COLO668 (cell line): ENCODE measurements around the gene SELENOF.
"Not testable (repeated sequence)": the region's sequence is repeated elsewhere in the genome, so short reads cannot be mapped to it uniquely, and the experiment has no call there.

ENCODE experiments used
- DNase-seq: peaks from one replicate; lab custom pipeline; 2025; ENCODE audit not compliant: unreplicated experiment; lab: John Stamatoyannopoulos, UW

The SELENOF gene

DNA sequence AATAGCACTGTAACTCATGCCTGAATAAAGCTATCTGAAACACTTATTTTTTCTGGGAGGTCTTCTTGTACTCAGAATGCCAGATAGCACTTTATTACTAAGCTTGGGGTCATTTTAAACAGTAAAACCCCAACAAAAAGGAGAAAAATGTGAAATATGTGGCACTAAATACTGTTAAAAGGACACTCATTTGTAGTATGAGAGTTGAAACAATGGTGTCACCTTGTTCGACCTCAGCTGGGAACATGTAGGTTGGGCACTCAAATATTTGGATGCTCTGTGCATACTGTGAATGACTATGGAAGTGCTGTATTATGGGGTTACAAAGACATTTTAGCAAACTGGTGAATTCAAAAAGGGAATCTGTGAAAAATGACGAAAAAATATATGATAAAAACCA lies 53.9 kb downstream of the SELENOF start:
- DNase-seq, result no peak

DNA sequence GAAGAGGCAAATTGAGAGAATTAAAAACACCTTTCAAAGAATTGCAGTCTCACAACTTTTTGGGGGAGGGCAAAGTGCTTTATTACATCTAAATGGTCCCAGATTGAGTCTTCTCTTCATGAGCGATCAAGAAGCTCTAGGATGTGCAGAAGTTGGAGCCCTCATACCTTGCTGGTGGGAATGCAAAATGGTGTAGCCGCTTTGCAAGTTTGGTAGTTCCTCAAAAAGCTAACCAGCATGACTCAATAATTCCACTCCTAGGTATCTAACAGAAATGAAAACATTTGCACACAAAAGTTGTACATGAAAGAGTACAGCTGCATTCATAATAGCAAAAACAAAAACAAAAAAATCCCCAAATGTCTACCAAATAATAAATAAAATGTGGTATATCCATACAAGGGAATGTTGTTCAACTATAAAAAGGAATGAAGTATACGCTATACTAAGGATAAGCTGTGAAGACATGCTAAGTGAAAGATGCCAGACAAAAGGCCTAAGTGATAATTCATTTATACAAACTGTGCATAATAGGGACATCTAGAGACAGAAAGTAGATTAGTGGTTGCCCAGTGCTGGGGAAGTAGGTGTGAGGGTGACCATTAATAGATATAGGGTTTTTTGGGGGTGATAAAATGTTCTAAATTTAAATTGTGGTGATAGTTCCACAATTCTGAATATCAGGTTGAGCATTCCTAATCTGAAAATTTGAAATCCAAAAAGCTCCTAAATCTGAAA lies 55.2 kb downstream of the SELENOF start:
- DNase-seq, result no peak

DNA sequence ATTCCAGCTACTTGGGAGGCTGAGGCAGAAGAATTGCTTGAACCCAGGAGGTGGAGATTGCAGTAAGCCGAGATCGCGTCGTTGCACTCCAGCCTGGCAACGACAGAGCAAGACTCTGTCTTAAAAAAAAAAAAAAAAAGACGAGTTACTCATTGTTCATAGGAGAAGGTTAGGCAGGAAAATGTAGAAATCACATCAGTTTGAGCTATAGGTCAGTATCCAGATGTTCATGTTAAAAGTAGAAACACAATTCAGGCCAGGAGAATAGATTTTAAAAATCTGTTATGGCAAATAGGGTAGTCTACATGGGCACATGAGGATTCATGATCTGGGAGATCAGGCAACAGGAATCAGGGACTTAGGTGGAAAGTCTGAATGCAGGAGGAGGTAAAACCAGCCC lies 57.7 kb downstream of the SELENOF start:
- DNase-seq, result no peak

DNA sequence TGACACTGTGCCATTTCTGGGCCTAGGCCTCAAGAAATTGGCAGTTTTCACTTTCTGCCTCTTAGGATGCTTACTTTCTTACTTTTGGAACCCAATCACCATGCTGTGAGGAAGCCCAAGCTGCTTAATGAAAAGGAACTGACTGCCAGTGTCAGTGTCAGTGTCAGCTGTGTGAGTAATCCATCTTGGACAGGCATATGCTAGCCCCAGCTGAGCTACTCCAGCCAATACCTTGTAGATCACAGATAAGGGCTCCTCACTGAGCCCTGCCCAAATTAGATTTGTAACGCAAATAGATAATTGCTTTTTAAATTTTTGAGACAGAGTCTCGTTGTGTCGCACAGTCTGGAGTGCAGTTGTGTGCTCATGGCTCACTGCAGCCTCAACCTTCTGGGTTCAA lies 59.6 kb downstream of the SELENOF start:
- DNase-seq, result no peak

DNA sequence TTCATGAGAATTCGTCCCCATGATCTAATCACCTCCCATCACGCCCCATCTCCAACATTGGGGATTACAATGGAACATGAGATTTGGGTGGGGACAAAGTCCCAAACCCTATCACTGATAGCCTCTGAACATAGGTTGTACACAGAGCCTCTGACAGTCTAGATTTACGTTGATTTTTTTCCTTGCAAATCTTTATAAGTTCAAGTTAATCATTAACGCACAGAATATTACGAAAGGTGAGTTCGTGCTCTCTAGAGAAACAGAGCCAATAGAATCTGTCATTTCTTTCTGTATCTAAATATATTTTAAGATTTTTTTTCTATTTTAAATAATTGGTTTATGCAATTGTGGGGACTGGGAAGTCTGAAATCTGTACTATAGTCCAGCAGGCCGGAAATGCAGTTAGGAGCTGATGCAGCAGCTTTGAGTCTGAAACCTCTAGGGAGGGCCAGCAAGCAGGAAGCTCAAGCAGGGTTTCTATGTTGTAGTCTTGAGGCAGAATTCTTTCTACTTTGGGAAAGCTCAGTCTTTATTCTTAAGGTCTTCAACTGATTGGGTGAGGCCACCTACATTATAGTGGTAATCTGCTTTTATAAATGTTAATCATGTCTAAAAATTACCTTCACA lies 61.0 kb downstream of the SELENOF start:
- DNase-seq, result no peak

DNA sequence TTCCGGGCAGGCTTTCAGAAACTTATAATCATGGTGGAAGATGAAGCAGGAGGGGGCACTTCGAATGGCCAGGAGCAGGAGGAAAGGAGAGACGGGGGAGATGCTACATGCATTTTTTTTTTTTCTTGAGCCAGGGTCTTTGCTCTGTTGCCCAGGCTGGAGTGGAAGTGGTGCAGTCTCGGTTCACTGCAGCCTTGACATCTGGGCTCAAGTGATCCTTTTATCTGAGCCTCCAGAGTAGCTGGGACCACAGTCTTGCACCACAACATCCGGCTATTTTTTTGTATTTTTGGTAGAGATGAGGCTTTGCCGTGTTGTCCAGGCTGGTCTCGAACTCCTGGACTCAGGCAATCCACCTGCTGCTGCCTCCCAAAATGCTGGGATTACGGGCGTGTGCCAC lies 61.6 kb downstream of the SELENOF start:
- DNase-seq, result no peak

DNA sequence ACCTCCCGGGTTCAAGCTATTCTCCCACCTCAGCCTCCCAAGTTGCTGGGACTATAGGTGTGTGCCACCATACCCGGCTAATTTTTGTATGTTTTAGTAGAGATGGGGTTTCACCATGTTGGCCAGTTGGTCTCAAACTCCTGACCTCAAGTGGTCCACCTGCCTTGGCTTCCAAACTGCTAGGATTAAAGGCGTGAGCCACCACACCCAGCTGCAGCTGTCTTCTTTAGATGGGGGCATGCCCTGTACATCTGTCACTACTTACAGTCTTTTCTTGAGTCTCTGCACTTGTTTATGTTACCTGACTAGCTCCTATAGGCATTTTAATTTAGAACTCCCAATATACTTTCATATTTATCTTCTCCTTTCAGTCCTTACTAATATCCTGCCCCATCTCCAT lies 64.2 kb downstream of the SELENOF start:
- no peak for DNase-seq

DNA sequence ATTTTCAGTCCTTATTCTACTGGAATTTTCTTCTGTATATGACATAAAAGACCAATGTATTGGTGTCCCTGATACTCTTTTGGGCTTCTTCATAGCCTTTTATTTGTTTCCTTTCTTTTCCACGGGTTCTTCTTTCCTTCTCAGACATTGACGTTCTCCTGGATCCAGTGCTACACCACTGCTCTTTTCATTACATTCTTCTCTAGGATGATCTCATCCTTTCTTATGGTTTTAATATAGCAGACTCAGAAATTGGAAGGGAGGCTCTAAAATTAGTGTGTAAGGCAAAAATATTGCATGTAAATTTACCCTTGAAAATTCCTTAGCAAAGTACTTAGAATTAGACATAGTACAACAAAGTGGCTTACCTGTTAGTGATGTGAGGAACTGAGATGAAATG lies 65.3 kb downstream of the SELENOF start:
- no peak for DNase-seq

DNA sequence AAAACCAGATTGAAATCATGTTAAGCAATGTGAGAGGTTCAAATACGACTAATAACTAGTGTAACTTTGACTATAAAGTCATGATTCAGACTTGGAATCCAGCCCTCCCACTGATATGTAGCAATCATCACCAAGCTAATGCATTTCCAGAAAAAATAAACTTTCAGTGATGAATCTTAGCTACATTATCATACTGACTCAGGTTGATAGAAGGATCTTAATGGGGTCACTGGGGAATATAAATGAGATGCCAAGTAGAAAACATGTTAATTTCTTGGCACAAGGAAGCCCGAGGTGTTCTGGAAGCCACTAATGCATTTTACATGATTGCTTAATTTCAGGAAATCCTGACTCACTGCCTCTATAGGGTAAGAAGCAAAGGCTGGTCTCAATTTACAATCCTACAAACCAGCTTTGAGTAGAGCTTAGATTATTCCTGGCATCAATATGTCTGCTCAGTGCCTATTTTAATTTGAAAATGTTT lies 67.7 kb downstream of the SELENOF start:
- DNase-seq, result no peak

DNA sequence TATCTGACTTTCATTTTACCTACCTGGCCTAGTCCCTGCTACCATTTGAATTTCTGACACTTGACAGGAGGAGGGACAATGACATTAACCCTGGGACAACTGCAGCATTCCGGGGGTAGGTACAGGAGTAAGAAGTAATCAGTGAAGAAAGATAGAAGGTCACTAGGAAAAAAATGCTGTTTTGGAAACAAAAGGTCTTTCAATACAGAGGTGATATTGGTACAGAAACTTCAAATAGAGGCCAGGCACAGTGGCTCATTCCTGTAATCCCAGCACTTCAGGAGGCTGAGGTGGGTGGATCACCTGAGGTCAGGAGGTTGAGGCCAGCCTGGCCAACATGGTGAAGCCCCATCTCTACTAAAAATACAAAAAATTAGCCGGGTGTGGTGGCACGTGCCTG lies 68.4 kb downstream of the SELENOF start:
- no peak for DNase-seq

DNA sequence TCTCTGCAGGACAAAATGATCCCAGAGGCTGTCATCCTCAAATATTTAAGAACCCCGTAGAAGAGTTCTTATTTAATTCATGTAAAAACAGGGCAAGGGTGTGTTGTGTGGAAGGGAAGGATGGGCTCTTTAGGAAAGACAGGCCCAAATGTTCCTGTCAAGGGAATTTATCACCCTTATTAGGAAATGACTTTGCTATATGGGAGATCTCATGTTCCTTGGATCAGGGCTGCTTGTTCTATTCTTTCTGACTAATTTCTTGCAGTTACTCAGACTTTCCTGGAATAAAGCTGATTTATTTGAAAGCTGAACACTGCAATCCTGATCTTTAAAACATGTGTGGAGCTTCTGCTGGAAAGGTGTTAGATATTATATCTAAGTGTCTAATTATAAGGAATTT lies 72.8 kb downstream of the SELENOF start:
- DNase-seq, result no peak

DNA sequence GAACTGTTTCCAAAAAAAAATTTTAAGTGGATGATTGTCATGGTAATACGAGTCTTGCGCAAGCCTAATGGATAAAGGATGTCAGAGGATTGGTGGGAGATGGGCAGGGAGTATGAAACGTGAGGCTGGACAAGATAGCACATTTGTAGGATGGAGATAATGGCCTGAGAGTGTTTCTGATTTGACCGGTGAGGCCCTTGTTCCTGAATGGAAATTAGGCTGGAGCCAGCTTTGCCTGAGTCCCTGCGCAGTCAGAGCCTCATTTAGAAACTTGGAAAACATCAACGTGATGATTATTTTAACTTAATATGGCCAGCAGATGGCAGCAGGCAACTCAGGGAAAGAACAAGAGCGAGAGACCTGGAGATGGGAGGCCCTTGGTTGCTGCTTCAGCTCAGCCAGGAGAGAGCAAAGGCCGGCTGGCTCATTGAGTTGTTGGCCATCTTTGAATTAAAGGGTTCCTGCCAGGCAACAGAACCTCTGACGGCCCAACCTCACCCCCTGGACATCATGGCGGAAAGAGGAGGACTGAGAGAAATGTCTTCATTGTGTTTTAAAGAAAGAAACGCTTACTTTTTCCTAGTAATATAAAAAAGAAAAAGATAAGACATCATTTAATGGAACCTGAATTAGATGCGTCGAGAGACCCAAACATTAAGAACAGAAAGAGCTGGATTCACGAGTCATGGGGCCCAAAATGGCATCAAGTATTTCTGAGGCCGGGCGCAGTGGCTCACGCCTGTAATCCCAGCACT lies 80.3 kb downstream of the SELENOF start:
- DNase-seq, result peak; percentile 87

DNA sequence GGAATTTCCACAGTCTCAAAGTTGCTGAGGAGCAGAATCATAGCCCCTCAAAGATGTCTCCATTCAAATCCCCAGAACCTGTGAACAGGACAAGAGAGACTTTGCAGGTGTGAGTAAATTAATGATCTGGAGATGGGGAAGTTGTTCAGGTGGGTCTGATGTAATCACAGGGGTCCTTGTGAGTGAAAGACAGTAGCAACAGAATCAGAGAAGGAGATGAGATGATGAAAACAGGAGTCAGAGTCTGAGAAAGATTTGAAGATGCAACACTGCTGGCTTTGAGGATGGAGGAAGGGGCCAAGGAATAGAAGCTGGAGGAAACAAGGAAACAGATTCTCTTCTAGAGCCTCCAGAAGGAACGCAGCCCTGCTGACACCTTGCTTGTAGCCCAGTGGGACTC lies 81.5 kb downstream of the SELENOF start:
- no peak for DNase-seq

DNA sequence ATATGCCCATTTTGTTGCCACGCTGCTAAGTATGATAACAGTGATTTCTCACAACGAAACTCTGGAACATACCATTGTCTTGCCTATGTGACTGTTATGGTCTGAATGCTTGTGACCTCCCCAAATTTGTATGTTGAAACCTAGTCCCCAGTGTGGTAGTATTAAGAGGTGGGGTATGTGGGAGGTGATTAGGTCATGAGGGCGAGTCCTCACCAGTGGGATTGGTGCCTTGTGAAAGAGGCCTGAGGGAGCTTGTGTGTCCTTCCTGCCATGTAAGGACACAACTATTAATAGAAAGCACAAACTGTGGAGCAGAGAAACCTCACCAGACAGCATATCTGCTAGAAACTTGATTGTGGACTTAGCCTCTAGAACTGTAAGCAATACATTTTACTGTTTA lies 84.6 kb downstream of the SELENOF start:
- DNase-seq, result no peak

DNA sequence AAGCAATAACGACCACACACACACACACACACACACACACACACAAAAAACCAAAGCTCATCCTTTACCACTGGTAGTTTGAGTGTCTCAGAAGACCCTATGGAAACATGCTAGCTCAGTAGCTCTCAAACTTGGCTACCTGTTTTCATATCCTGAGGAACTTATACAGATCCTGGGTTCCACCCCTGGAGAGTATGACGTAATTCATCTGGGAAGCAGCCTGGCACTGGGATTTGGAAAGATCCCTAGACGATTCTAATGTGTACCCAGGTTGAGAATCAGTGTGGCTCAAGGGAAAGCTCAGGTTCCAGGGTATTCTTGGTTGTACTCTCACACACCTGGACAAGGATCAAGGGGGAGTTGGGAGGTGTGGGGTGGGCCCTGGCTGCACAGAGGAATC lies 85.9 kb downstream of the SELENOF start:
- no peak for DNase-seq

DNA sequence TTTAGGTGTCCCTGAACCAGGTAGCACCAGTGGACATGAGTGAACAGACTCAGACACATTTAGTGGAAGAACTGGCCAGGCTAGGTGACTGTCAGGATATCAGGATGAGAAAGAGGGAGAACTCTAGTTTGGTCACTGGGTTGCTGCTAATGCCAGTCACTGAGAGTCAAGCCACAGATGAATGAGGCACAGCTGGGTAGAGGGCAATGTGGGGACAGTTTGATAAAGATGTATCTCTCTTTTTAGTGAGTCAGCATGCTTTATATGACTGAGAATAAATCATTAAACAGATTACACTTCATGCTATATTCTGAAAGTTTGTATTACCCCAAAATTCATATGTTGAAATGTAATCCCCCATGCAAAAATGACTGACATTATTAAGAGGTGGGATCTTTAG lies 87.1 kb downstream of the SELENOF start:
- no peak for DNase-seq

DNA sequence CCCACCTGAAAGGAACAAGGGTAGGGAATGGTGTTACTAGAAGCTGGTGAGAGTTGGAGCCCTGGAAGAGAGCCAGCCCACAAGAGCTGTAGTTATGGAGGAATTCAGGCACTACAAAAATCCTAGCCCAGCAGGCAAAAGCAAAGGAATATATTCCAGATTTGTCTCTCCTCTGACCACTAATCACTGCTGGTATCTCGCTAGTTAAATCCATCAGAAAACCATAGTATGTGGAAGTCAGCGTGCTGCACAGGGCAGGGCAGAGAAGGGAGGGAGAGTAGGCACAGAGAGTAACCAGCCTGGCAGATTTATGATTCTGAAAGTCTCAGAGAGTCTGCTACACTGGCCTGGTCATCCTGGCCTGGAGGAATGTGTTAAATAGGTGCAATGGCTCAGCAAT lies 88.6 kb downstream of the SELENOF start:
- no peak for DNase-seq

DNA sequence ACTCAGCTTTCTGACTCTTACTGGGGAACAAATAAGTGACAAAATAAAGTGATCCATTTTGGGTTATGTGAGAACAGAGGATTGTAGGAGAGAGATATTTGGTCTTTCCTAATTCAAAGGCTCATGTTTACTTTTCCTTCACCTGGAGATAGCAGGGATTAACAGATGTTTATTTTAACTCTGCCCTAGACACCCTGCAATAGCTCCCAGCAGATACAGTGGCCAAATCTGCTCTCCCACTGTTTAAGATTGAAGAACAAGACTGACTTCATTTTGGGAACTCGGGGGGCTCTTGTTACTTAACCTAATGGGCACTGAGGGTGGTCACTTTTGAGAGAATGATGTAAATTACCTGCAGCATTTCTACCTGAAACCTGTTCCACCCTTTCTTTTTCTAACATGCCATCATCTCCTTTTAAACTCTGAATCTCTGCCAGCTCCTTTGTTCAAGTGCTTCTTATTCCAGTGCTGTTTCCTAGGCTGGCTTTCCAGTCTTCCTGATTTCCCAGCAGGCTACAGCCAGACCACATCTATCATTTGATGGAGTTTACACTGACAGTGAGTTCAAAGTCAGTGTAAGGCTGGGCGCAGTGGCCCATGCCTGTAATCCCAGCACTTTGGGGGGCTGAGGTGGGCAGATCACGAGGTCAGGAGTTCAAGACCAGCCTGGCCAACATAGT lies 90.0 kb downstream of the SELENOF start:
- DNase-seq, result no peak

DNA sequence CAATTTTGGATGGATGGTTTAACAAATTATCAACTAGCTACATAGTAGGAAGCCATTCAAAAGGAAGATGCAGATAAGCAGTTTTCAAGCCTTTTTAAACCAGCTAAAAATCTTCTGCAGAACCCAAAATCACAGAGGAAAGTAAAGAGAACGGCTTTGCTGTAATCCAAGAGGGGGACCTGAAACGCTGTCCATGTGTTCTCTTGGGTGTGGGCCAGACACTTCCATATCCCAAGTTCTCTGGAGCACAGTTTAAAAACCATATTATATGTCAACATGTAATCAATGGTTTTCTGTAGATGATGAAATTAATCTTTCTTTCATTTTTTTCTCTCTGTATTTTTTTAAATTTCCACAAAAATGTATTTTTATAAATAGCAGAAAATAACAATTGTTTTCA lies 90.5 kb downstream of the SELENOF start:
- no peak for DNase-seq

DNA sequence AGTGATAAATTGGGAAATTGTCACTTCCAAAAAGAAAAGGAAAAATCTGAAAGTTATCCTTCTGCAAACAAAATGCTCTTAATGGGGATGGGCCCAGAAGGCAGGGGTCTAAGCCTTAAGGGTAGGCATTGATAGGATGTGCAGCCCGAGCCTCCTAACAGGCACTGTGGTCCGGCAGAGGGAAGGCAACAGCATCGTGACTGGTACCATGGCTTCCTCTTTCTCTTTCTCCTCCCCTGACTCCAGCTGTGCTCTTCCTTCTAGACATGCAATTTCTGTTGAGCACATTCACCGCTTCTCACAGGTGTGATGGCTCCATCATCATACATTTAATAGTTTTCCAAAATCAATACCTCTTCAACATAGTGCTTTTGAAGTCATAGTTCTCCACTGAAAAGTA lies 91.5 kb downstream of the SELENOF start:
- DNase-seq, result no peak

DNA sequence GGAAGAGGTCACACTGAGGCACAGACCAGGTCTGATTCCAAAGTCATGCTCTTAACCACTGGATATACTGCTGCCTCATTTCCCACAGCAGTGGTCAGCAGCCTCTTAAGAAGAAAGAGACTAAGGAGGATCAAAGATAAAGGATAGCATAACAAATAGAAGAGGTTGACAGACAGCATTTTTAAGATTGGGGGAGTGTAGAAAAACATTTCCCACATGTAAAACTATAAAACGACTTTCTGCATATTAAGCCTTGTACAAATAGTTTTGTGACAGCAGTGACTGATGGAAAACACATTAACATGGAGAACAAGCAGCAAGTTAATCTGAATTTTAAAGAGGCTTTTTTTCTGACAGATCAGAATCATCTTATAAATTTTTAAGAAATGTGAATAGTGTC lies 92.0 kb downstream of the SELENOF start:
- DNase-seq, result no peak

DNA sequence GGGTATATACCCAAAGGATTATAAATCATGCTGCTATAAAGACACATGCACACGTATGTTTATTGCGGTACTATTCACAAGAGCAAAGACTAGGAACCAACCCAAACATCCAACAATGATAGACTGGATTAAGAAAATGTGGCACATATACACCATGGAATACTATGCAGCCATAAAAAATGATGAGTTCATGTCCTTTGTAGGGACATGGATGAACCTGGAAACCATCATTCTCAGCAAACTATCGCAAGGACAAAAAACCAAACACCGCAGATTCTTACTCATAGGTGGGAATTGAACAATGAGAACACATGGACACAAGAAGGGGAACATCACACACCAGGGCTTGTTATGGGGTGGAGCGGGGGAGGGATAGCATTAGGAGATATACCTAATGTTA lies 94.0 kb downstream of the SELENOF start:
- DNase-seq, result not testable (repeated sequence)
